Heart right ventricle (tissue), 16 donors: ENCODE results near the gene OR14A16. TPM values are rescaled to one million over a fixed set of nuclear protein-coding genes. Genes with fewer than 3 reads are reported as not detected.

ENCODE experiments used
- ATAC-seq, 8 donors: fragments of 200-7000 bp; cut with Tn5 transposase; one replicate each; pipeline ENCODE4 v1.9.1; 2020; ENCODE audit warnings: mild to moderate bottlenecking in 8 of 8, moderate library complexity in 8 of 8, moderate number of reproducible peaks in 1 of 8
- DNase-seq, 2 donors: peaks; one replicate each; pipeline ENCODE4 v3.0.0-alpha.2; 2020
- H3K27ac ChIP-seq, 10 donors: fragments of 200-600 bp; sonication (generic) in 2 of 10; one replicate each; pipeline versions ENCODE4 v1.5.0 to v1.8.0; 2020 to 2022; ENCODE audit warnings: mild to moderate bottlenecking in 3 of 10
- H3K27me3 ChIP-seq, 7 donors: fragments of 200-600 bp; one replicate each; pipeline ENCODE4 v1.8.0; 2021 to 2022; ENCODE audit warnings: mild to moderate bottlenecking in 2 of 7
- H3K36me3 ChIP-seq, 9 donors: fragments of 200-600 bp; sonication (generic) in 1 of 9; one replicate each; pipeline versions ENCODE4 v1.5.0 to v1.8.0; 2020 to 2022; ENCODE audit warnings: mild to moderate bottlenecking in 2 of 9
- H3K4me1 ChIP-seq, 9 donors: fragments of 200-600 bp; sonication (generic) in 1 of 9; one replicate each; pipeline versions ENCODE4 v1.5.0 to v1.8.0; 2020 to 2022; ENCODE audit warnings: mild to moderate bottlenecking in 4 of 9
- H3K4me3 ChIP-seq, 10 donors: fragments of 200-600 bp; sonication (generic) in 2 of 10; one replicate each; pipeline versions ENCODE4 v1.5.0 to v1.8.0; 2020 to 2022; ENCODE audit warnings: mild to moderate bottlenecking in 7 of 10, moderate library complexity in 2 of 10
- H3K9me3 ChIP-seq, 11 donors: fragments of 200-600 bp in 10 of 11; sonication (generic) in 2 of 11; one replicate each; pipeline versions ENCODE4 v1.5.0 to v1.8.0; 2013 to 2022; ENCODE audit warnings: mild to moderate bottlenecking in 2 of 11, control low read depth in 1 of 11, moderate library complexity in 1 of 11
- WGBS, 2 donors: extraction: QIAGEN DNeasy Blood & Tissue Kit; methylation state at CpG; one replicate each; pipeline ENCODE4 v1.1.7; 2013; ENCODE audit warnings: inconsistent platforms in 1 of 2; 5-methylcytosine and 5-hydroxymethylcytosine counted together
- intact Hi-C, 10 donors: fragments of 100-400 bp; cut with DNase I; formaldehyde crosslinking; loops; one replicate each; pipeline versions ENCODE4 v1.11.1 to v1.14.2; 2022
- polyA plus RNA-seq, 2 donors: library from polyadenylated mRNA; stranded (reverse); fragments of 200-250 nt; gene quantifications; one replicate each; pipeline ENCODE4 v1.2.3, GENCODE V29; 2013
- total RNA-seq, 10 donors: library from RNA; stranded (reverse); fragmentation: NEBNext Ultra II Directional in 3 of 10; extraction: Animal tissue kit (Norgen Biotek cat#: 25700) in 3 of 10; gene quantifications; one replicate each; pipeline versions ENCODE4 v1.2.1 to v1.2.4, GENCODE V29; 2021 to 2023
- TF ChIP-seq, protein P1 (sequence below), 9 donors: fragments of 200-600 bp; sonication (generic) in 2 of 9; IDR thresholded peaks; one replicate each; pipeline versions ENCODE4 v1.5.0 to v1.8.0; 2021 to 2022; ENCODE audit warnings: antibody characterized with exemption in 9 of 9, mild to moderate bottlenecking in 5 of 9, moderate library complexity in 1 of 9
- donor health status: Arrhythmogenic right ventricular cardiomyopathy.
- donor health status: ischemic (EF 13 %, LVEDD 7.1; RV severe dilation, severe dysfunction).
- donor health status: healthy with polysubstance abuse.
- donor health status: DM: no; HTN: yes; CAD: no.
- donor health status: DM: no; HTN: no; CAD: no.
- donor health status: ischemic (EF 25% LVEDD 6.9; RV normal size, moderate dysfunction).
- donor health status: ischemic (EF 25% LVEDD 5.7; RV mildly dilated, moderate dysfunction).
- donor health status: healthy.
- donor health status: DM: yes; HTN: yes; CAD: no.
- donor health status: Ischemic cardiomyopathy.
- donor health status: ischemic (EF 35%, LVEDD 5.7; RV mildly dilated, moderate dysfunction).
- donor health status: nonischemic (EF 11% LVEDD 7.7; RV severe dilation, severe dysfunction).
- donor health status: DM: yes; HTN: yes; CAD: no.
- donor health status: PGD.
- donor health status: ischemic (EF 29% LVEDD 5.4; RV normal size, mild dysfunction).
- donor health status: nonischemic (EF 23%, LVEDD 6.1; RV moderate dilation, normal function).

The OR14A16 gene
- total and polyA plus RNA-seq, 12 donors = not detected

DNA sequence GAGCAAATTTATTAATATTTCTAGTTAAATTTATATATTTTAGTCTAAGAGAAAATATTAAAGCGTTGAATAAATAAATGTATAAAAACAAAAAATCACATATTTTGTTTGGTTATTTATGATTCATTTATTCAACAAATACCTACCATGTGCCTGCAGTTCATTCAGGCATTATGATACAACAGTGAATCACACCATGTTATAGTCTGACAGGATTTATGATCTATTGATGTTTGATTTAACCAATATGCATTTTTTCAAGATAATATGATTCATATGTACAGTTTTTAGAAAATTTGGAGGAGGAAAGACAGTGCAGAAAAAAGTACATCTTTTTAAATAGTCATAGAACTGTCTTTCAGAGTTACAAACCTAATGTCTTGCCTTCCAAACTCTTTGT is 25.7 kb upstream of the OR14A16 start:
- DNase-seq = no peak
- Histone ChIP-seq H3K36me3 (no peaks in the 10 kb centered on the region), H3K27ac (no peak overlapping the region), H3K4me1 (no peaks in the 10 kb centered on the region), H3K27me3 (no peaks in the 10 kb centered on the region), H3K9me3 (no peaks in the 10 kb centered on the region), H3K4me3 (no peak overlapping the region)
- intact Hi-C loops = no loop called here
- ATAC-seq = no peak
- TF ChIP-seq, protein P1, sequence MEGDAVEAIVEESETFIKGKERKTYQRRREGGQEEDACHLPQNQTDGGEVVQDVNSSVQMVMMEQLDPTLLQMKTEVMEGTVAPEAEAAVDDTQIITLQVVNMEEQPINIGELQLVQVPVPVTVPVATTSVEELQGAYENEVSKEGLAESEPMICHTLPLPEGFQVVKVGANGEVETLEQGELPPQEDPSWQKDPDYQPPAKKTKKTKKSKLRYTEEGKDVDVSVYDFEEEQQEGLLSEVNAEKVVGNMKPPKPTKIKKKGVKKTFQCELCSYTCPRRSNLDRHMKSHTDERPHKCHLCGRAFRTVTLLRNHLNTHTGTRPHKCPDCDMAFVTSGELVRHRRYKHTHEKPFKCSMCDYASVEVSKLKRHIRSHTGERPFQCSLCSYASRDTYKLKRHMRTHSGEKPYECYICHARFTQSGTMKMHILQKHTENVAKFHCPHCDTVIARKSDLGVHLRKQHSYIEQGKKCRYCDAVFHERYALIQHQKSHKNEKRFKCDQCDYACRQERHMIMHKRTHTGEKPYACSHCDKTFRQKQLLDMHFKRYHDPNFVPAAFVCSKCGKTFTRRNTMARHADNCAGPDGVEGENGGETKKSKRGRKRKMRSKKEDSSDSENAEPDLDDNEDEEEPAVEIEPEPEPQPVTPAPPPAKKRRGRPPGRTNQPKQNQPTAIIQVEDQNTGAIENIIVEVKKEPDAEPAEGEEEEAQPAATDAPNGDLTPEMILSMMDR (IDR thresholded peaks at IDR 0.05) = no peak
- WGBS, 2 donors = 94 to 96% methylated on average over 1 of the region's 1 CpG

DNA sequence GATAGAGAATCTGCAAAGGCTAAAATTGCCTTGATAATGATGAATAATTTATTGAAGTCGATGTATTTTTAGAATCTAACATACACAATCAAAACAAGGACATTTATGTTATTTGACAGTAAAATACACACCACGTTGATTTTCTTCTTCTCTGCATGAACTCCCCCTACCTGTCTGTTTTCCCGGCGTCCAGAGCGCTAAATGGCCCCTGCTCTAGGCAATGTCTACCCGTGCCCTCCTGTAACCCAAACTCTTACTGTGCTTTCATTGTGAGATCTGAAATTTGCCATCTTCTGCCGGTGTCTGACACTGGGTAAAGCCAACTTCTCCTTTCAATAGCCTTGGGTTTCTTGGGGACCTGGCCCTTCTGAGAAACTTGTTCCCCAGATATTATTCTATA is 24.4 kb upstream of the OR14A16 start:
- TF ChIP-seq, protein P1 (IDR thresholded peaks at IDR 0.05) = no peak
- 79 to 88% methylated on average over 7 of the region's 7 CpGs for WGBS, 2 donors
- Histone ChIP-seq H3K27ac (no peak overlapping the region), H3K9me3 (no peaks in the 10 kb centered on the region), H3K4me1 (no peaks in the 10 kb centered on the region), H3K36me3 (no peaks in the 10 kb centered on the region), H3K27me3 (no peaks in the 10 kb centered on the region), H3K4me3 (no peak overlapping the region)
- ATAC-seq = no peak
- DNase-seq = no peak
- intact Hi-C loops = no loop called here

DNA sequence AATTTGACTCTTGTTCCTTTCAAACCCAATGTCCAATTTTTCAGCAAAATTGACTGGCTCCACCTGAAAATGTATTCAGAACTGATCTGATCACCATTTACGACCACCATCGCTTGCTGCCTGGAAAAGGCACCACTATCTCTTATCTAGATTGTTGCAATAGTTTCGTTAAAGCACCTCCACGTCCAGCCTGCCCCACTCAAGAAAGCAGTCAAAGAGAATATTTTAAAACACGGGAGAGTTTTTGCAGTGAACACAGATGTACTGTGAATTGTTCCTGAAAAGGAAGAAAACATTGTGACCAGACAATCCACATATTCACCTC is 21.7 kb upstream of the OR14A16 start:
- TF ChIP-seq, protein P1 (IDR thresholded peaks at IDR 0.05) = no peak
- Histone ChIP-seq H3K36me3 (no peaks in the 10 kb centered on the region), H3K27me3 (no peaks in the 10 kb centered on the region), H3K27ac (no peak overlapping the region), H3K4me3 (no peak overlapping the region), H3K4me1 (no peaks in the 10 kb centered on the region), H3K9me3 (no peaks in the 10 kb centered on the region)
- WGBS, 2 donors = 56 to 62% methylated on average over 5 of the region's 5 CpGs
- no peak for ATAC-seq
- no peak for DNase-seq
- intact Hi-C loops = no loop called here

DNA sequence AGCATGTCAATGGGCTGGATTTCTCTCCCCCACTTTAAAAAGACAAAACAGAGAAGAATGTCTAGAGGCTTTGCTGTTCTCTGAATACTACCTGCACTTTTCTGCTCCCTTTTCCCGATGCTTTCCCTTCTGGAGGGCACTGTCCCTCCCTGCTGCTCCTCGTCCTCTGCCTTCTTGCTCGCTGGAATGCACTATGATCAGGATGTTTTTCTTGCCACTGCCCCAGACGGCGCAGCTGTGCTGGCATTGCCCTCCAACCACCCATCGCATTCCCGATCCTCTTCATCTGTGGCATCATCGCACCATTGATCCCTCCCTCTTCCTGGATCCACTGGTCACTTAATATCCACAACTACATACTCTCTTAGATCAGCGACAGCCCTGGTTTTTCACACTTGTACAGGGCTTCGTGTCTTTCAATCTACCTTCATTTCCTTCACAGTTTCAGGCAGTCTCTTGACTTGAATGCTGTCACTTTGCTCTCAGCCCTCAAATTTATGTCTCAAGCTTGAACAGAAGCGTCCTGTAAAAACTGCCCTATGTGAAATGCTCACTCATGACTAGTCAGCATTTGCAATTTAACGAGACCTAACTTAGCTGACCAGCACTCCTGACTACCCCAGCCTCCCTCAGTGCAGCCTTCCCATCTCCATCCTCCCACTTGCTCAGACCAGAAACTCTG is 21.2 kb upstream of the OR14A16 start:
- WGBS, 2 donors = 64 to 66% methylated on average over 12 of the region's 12 CpGs
- Histone ChIP-seq H3K4me1 (no peaks in the 10 kb centered on the region), H3K4me3 (no peak overlapping the region), H3K9me3 (no peaks in the 10 kb centered on the region), H3K27me3 (no peaks in the 10 kb centered on the region), H3K27ac (no peak overlapping the region), H3K36me3 (no peaks in the 10 kb centered on the region)
- ATAC-seq (no peak), DNase-seq (no peak)
- TF ChIP-seq, protein P1 (IDR thresholded peaks at IDR 0.05) = no peak
- intact Hi-C loops = no loop called here
